Measurements from ENCODE around the gene GTF3C4.

Gene GTF3C4

DNA sequence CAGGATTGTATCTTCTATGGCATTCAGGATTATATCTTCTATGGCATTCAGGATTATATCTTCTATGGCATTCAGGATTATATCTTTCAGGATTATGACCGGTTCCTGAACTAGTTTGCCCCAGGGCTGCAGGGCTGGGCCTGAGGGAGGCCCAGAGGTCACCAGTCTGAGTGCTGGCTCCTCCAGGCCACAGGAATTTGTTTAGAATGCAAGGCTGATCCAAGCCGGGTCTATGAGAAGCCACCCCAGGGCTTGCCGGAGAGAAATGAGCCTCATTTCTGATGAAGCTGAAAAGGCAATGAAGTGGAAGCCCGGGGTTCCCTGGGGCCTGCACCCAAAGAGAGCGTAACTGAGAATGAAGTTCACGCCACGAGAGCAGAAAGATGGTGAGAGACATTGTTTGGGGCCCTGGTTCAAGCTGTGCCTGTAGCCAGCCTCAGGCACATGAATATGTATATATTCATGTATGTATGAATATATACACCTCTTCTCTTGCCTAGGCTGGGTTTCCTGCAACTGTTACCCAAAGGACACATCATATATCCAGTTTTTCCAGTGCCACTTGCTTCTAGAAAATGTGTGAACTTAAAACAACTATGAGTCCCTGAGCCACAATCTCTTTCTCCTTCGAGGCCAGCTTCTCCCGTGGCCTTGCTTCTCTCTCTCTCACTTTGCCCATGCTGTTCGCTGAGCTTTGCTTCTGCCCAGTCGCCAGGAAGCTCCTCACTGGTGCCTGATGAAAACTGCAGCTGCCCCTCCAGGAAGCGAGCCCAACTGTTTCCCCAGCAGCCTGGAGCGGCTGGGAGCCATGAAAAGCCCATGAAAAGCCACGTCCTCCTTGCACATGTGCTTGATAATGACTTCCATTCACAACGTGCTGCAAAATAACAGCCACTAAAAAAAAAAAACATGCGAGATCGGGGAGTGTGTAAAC lies 62.3 kb downstream of the GTF3C4 start:
- DNase-seq (ENCODE audit: low read depth) = no peak

DNA sequence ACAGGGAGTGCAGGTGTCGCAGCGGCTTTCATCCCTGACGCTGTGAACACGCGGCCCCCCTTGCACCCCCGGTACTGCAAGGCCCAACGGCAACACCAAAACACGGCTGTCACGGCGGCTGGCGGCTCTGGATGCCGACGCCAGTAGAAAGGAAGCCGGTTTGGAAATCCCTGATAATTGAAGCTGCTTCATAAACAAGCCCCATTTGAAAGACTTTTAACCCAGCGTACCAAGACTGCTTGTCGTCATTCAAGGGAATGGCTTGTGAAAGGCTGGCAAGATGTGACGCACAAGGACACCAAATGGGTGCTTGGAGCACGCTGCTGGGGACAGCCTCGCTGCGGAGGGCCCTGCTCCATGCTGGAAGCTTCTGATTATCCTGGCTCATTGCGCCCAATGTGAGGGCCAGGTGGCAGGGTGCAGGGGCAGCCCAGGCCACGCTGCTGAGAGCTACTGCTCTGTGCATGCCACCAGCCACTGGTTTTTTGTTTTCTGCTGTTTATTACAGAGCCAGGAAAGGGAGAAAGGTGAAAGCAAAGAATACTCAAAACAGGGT lies 63.1 kb downstream of the GTF3C4 start:
- no peak for DNase-seq (ENCODE audit: low read depth)

DNA sequence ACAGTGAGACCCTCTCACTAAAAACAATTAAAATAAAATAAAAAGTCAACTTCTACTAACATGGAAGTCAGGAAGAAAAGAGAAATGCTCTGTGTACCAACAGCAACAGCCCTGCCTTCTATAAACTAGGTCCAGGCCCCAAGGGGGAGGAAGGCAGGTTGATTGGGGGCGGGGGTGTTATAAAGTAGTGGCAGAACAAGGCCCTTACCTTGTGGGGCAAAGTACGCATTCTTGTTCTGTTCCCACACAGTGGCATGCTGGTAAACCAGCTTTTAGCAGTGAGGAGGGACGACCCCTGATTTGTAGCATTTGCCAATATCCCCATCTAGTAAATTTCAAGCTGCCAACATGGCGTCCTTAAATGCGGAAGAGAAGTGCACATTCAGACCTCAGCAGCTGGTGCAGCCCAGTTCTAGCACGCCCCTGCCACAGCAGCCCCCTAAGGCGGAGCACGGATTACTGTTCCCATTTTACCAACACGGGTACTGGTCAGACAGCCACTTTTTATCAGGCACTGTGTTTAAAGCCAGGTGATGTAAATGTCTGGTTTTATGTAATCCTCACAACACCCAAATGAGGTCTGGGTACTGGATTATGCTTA lies 69.5 kb downstream of the GTF3C4 start:
- no peak for DNase-seq (ENCODE audit: low read depth)

DNA sequence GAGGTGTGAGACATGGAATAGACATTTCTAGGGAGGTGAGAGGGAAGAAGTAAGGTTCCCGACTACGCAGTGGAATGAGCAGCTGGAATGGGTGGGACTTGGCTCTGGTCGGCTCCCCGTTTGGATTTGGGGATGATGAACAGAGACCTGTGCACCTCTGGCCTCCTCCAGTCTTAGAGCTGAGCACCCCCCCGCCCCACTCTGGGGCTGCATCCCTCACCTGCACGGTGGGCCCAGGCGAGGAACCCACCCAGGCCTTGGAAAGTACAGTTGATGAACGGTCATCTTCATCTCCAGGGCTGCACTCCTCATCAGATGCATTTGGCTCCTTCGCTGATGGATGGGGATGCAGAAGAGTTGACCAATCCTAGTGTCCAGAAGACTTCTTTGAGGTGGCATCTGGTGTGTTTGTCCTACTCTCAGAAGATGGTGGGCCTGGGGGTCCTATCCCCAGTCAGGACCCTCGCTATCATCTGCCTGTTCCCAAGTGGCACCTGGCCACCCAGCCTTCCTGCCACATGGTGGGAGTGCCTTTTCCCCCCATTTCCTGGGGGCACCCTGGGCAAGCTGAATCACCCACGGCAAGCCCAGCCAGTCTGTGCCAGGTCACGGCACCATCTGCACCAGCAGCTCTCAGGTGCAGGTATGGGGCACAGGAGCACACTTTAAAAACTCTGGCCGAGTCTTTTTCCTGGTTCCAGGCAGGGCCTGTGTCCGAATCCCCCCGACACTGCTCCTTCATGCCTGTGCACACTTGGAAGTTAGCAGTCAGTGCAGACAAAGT lies 70.5 kb downstream of the GTF3C4 start:
- DNase-seq (ENCODE audit: low read depth) = no peak

DNA sequence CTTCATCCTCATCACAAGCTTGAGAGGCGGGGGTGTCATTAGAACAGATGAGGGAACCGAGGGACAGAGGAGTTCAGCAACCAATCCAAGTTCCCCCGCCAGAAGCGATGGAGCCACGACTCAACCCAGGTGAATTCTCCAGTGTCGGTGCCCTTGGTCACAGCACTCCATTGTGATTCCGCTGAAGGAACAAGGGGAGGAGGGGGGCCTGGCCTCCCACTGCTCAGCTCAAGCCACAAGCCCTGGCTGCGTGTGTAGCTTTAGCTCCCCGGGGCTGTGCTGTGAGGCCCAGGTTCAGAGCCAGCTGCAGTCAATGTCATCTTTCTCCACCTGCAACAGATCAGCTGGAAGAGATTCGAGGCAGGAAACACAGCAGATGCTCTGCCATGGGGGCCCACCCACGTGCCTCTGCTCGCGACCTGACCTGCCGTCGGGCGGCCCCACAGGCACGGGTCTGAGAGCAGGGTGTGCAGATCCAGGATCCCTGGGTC lies 72.6 kb downstream of the GTF3C4 start:
- no peak for DNase-seq (ENCODE audit: low read depth)

DNA sequence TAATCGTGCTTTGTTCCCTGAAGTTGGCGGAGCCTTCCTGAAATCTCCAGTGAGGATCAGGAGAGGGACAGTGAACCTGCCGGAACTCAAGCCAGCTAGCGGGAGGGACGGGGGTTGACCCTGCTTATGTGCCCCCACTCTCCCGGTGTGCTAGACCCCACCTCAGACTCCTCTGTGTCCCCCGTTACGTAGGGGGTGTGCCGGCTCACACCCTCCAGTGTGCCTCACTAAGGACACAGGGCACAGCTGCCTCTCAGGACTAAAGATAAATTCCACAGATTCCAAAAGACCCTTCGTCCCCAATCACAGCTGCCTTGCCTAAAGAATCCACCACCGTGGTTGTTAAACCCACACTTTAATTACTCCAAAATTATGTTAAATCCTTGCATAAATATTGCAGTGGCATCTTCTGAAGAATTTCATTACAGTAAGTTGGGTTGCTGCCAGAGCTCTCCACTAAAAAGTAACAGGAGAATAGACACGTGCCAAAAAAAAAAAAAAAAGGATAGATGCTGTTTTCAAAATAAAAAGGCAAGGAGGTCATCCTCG lies 73.7 kb downstream of the GTF3C4 start:
- DNase-seq (ENCODE audit: low read depth) = no peak

All from stimulated activated CD8-positive, alpha-beta memory T cell treated with anti-CD3 and anti-CD28 coated beads, Interleukin-4, amount 100 ng/mL, for 24 hours (primary cell).